HG03045 (cell line): ENCODE data around the gene CABYR.
A peak's percentile ranks its signal among the peaks of the same experiment; 100 is the strongest.

Experiments
- ATAC-seq: cut with Tn5 transposase; IDR thresholded peaks from one replicate; pipeline ENCODE4 v1.9.1; 2021; ENCODE audit warnings: mild to moderate bottlenecking, moderate library complexity; ENCODE audit not compliant: unreplicated experiment

Gene CABYR

GRCh38 chr18:24138789-24139616 is at the start of gene CABYR:
Gene CABYR, plus strand, starts transcription at chr18:24139062. Its CDS starts 4,053 bp downstream, at chr18:24143115.
- ATAC-seq, result peak; percentile 91

GRCh38 chr18:24089076-24089475 is 49.8 kb upstream of the CABYR start:
- no peak for ATAC-seq

GRCh38 chr18:24089515-24090337 is 49.1 kb upstream of the CABYR start:
- no peak for ATAC-seq

GRCh38 chr18:24090876-24091275 is 48.0 kb upstream of the CABYR start:
- no peak for ATAC-seq

- no peak for ATAC-seq
Observed at GRCh38 chr18:24094561-24094960, 44.3 kb upstream of the CABYR start.

GRCh38 chr18:24095976-24096375 is 42.9 kb upstream of the CABYR start:
- no peak for ATAC-seq

GRCh38 chr18:24103320-24104021 is 35.4 kb upstream of the CABYR start:
- no peak for ATAC-seq

- no peak for ATAC-seq
Observed at GRCh38 chr18:24104486-24104885, 34.4 kb upstream of the CABYR start.

- ATAC-seq, result no peak
Observed at GRCh38 chr18:24108641-24109040, 30.2 kb upstream of the CABYR start.

- no peak for ATAC-seq
Observed at GRCh38 chr18:24111936-24112335, 26.9 kb upstream of the CABYR start.

GRCh38 chr18:24112464-24112863 is 26.4 kb upstream of the CABYR start:
- ATAC-seq, result no peak

GRCh38 chr18:24112874-24113615 is 25.8 kb upstream of the CABYR start:
- ATAC-seq, result no peak

GRCh38 chr18:24114924-24115549 is 23.8 kb upstream of the CABYR start:
- no peak for ATAC-seq

GRCh38 chr18:24115628-24116027 is 23.2 kb upstream of the CABYR start:
- no peak for ATAC-seq

- ATAC-seq, result peak; percentile 53
Observed at GRCh38 chr18:24118750-24119577, 19.9 kb upstream of the CABYR start.

GRCh38 chr18:24120676-24121075 is 18.2 kb upstream of the CABYR start:
- ATAC-seq, result no peak

GRCh38 chr18:24121625-24122024 is 17.2 kb upstream of the CABYR start:
- no peak for ATAC-seq

GRCh38 chr18:24126155-24126961 is 12.5 kb upstream of the CABYR start:
- no peak for ATAC-seq
